Nephron (organoid): ENCODE data around the gene GAB1.

Source experiments
- H3K27ac Mint-ChIP-seq, 3 experiments: 2 replicates each; pipeline ENCODE4 v1.8.0; 2020; ENCODE audit warnings: mixed read lengths in 3 of 3, mild to moderate bottlenecking in 2 of 3, moderate library complexity in 1 of 3
- H3K27me3 Mint-ChIP-seq: 2 replicates; pipeline ENCODE4 v1.8.0; 2021; ENCODE audit warnings: low read depth, mild to moderate bottlenecking, moderate library complexity, mixed read lengths
- H3K36me3 Mint-ChIP-seq: 2 replicates; pipeline ENCODE4 v1.8.0; 2020; ENCODE audit warnings: low read depth, mixed read lengths
- H3K4me1 Mint-ChIP-seq: 2 replicates; pipeline ENCODE4 v1.8.0; 2020; ENCODE audit warnings: mixed read lengths
- H3K4me3 Mint-ChIP-seq, 3 experiments: 2 replicates each; pipeline ENCODE4 v1.8.0; 2020; ENCODE audit warnings: mild to moderate bottlenecking in 3 of 3, mixed read lengths in 3 of 3, moderate library complexity in 2 of 3
- H3K9me3 Mint-ChIP-seq: 2 replicates; pipeline ENCODE4 v1.8.0; 2020; ENCODE audit warnings: mixed read lengths
- CTCF ChIP-seq, 3 experiments: fragments of 200-600 bp; sonication (generic); IDR thresholded peaks; one replicate each; pipeline ENCODE4 v1.5.0; 2021; ENCODE audit warnings: antibody characterized with exemption in 3 of 3; ENCODE audit not compliant: unreplicated experiment in 3 of 3

GAB1 gene

DNA sequence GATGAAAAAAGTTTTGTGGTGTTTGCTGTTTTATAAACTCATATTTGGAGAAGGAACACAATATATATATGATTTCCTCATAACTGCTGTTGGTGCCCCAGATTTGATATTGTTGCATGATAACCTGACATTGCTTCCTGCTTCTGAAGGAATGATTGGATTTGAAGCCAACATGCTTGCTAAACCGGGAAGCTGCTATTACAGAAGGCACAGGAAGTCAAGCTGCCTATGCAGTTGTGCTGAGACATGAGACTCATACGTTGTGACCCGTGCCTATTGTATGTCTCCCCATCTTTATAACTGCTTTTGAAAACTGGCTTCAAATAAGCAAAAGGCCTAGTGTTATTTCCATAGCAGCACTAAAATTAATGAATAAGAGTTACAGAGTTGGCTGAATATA lies 32.9 kb downstream of the GAB1 start:
- peaks cover 7% of the 10 kb centered on the region for H3K9me3 Mint-ChIP-seq
- no peak for TF ChIP-seq CTCF (IDR thresholded peaks at IDR 0.05; ENCODE audit: unreplicated experiment in 3 of 3)
- peaks cover 18% of the 10 kb centered on the region for H3K4me1 Mint-ChIP-seq
- H3K36me3 Mint-ChIP-seq, result peaks cover 23% of the 10 kb centered on the region
- H3K4me3 Mint-ChIP-seq, result no peak overlapping the region
- H3K27me3 Mint-ChIP-seq, result no peaks in the 10 kb centered on the region
- H3K27ac Mint-ChIP-seq, result no peak overlapping the region

DNA sequence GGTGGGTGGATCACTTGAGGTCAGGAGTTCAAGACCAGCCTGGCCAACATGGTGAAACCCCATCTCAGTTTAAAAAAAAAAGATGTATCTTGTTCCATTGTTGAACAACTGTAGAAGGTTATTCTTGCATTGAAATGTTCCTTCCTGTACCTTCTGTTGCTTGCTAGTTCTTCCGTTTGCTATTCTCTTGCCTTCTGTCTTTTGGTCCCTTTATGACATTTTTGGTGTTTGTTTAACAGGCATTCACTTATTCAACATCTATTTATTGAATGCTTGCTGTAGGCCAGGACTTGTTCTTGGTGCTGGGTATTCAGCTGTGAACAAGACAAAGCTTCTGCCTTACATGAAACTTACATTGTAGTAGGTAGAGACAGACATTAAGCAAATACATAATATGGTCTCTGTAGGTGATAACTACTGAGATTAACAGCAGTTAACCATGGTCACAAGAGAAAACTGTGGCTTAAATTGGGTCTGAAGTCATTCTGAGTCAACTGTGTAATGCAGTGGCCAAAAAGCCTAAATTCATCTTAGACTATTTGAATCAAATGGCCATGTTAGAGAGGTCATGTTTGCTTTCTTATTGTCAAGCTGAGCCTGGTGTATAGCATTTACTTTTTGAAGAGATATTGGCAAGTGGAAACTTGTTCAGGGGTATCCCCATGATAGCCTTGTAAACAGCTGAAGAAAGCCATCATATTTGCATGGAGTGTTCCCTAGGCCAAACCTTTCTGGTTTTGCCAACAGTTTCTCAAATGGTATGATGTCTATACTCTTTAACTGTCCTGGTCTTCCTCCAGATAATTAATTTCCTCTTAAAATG lies 35.6 kb downstream of the GAB1 start:
- Mint-ChIP-seq H3K9me3 (peaks cover 7% of the 10 kb centered on the region), H3K4me3 (no peak overlapping the region), H3K36me3 (peaks cover 17% of the 10 kb centered on the region), H3K27ac (no peak overlapping the region), H3K4me1 (peaks cover 43% of the 10 kb centered on the region), H3K27me3 (no peaks in the 10 kb centered on the region)
- TF ChIP-seq CTCF (IDR thresholded peaks at IDR 0.05; ENCODE audit: unreplicated experiment in 3 of 3), result no peak

DNA sequence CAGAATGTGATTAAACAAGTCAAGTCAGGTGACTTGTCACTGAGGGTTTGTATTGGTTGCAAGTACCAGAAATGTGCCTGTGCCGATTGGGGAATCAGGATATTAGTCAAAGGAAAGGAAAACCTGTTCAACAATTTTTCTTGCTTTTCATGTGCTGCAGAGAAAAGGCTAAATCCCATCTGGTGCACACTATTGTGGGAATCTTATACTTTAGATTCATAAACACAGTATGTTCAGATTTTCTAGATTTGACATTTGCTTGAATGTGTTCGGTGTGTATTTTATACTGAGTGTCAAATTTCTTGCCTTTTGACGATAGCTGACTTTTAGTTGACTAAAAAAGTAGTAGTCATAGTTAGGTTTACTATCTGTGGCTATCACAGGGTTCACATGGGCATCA lies 37.6 kb downstream of the GAB1 start:
- Mint-ChIP-seq H3K27ac (no peak overlapping the region), H3K9me3 (peaks cover 7% of the 10 kb centered on the region), H3K27me3 (no peaks in the 10 kb centered on the region), H3K36me3 (peaks cover 17% of the 10 kb centered on the region), H3K4me1 (peaks cover 63% of the 10 kb centered on the region), H3K4me3 (no peak overlapping the region)
- no peak for TF ChIP-seq CTCF (IDR thresholded peaks at IDR 0.05; ENCODE audit: unreplicated experiment in 3 of 3)

- TF ChIP-seq CTCF (IDR thresholded peaks at IDR 0.05; ENCODE audit: unreplicated experiment in 3 of 3), result no peak
- Mint-ChIP-seq H3K36me3 (peaks cover 16% of the 10 kb centered on the region), H3K27ac (no peak overlapping the region), H3K9me3 (peaks cover 7% of the 10 kb centered on the region), H3K27me3 (no peaks in the 10 kb centered on the region), H3K4me3 (no peak overlapping the region), H3K4me1 (peaks cover 65% of the 10 kb centered on the region)
Observed at GRCh38 chr4:143374771-143375170, 38.1 kb downstream of the GAB1 start.

GRCh38 chr4:143375326-143376073 lies 38.8 kb downstream of the GAB1 start:
- no peak overlapping the region for H3K4me3 Mint-ChIP-seq
- H3K4me1 Mint-ChIP-seq, result peaks cover 68% of the 10 kb centered on the region
- peaks cover 5% of the 10 kb centered on the region for H3K9me3 Mint-ChIP-seq
- peaks cover 11% of the 10 kb centered on the region for H3K36me3 Mint-ChIP-seq
- peak in 1 of 3 experiments; percentile 16 for TF ChIP-seq CTCF (IDR thresholded peaks at IDR 0.05; ENCODE audit: unreplicated experiment in 3 of 3)
- H3K27ac Mint-ChIP-seq, result peak overlapping the region; percentile 92 to 98 (median 97)
- H3K27me3 Mint-ChIP-seq, result no peaks in the 10 kb centered on the region
